Hepatocyte (in vitro differentiated cells): Measurements from ENCODE around the gene BMP2. TPM values are rescaled to one million over a fixed set of nuclear protein-coding genes. Genes with fewer than 3 reads are reported as not detected.

ENCODE experiments used
- DNase-seq: peaks from one replicate; pipeline ENCODE4 v3.0.0-alpha.2; 2016; ENCODE audit warnings: low spot score
- H2AFZ ChIP-seq: fragments of 200-600 bp; sonication (generic); 2 replicates; pipeline ENCODE4 v1.6.0; 2016; ENCODE audit warnings: antibody characterized with exemption, mild to moderate bottlenecking
- H3K27ac ChIP-seq: fragments of 200-600 bp; sonication (generic); 2 replicates; pipeline ENCODE4 v1.5.1; 2016; ENCODE audit warnings: mild to moderate bottlenecking
- H3K27me3 ChIP-seq: fragments of 200-600 bp; sonication (generic); 2 replicates; pipeline ENCODE4 v1.6.1; 2016
- H3K36me3 ChIP-seq: fragments of 200-600 bp; sonication (generic); replicated peaks from 2 replicates; pipeline ENCODE4 v1.5.1; 2016; ENCODE audit warnings: low read depth; ENCODE audit not compliant: insufficient read depth
- H3K4me1 ChIP-seq: fragments of 200-600 bp; sonication (generic); 2 replicates; pipeline ENCODE4 v1.5.1; 2016; ENCODE audit warnings: mild to moderate bottlenecking, moderate library complexity; ENCODE audit not compliant: insufficient read depth
- H3K4me2 ChIP-seq: fragments of 200-600 bp; sonication (generic); 2 replicates; pipeline ENCODE4 v1.6.0; 2016
- H3K4me3 ChIP-seq: fragments of 200-600 bp; sonication (generic); 2 replicates; pipeline ENCODE4 v1.5.1; 2016; ENCODE audit warnings: mild to moderate bottlenecking
- H3K79me2 ChIP-seq: fragments of 200-600 bp; sonication (generic); 2 replicates; pipeline ENCODE4 v1.6.0; 2017; ENCODE audit warnings: mild to moderate bottlenecking
- H3K9me2 ChIP-seq: fragments of 200-600 bp; sonication (generic); replicated peaks from 2 replicates; pipeline ENCODE4 v1.6.0; 2017; ENCODE audit warnings: mild to moderate bottlenecking; ENCODE audit not compliant: insufficient read depth
- H3K9me3 ChIP-seq: fragments of 200-600 bp; sonication (generic); 2 replicates; pipeline ENCODE4 v1.5.1; 2016; ENCODE audit warnings: low read depth, mild to moderate bottlenecking
- H4K20me1 ChIP-seq: fragments of 200-600 bp; sonication (generic); 2 replicates; pipeline ENCODE4 v1.6.0; 2016; ENCODE audit warnings: mild to moderate bottlenecking; ENCODE audit not compliant: insufficient read depth, poor library complexity, severe bottlenecking
- EZH2 ChIP-seq: fragments of 200-600 bp; sonication (generic); IDR thresholded peaks from 2 replicates; pipeline ENCODE4 v1.6.1; 2016; ENCODE audit warnings: antibody characterized with exemption, mild to moderate bottlenecking, borderline replicate concordance
- EZH2phosphoT487 ChIP-seq: fragments of 200-600 bp; sonication (generic); IDR thresholded peaks from one replicate; pipeline ENCODE4 v1.6.1; 2018; ENCODE audit warnings: antibody characterized with exemption, mild to moderate bottlenecking, low read depth, moderate library complexity; ENCODE audit not compliant: unreplicated experiment, severe bottlenecking
- WGBS: methylation state at CpG from one replicate; pipeline ENCODE4 v1.1.6; 2016; ENCODE audit warnings: low lambda C conversion rate; ENCODE audit errors: missing lambda C conversion rate; 5-methylcytosine and 5-hydroxymethylcytosine counted together
- polyA plus RNA-seq: library from polyadenylated mRNA; unstranded; fragments of >200 nt; fragmentation: Nextera tagmentation; extraction: Ambion mirVana; gene quantifications from 2 replicates; pipeline ENCODE4 v1.2.1, GENCODE V29; 2016
- total RNA-seq: library from RNA; depleted of rRNA; stranded (reverse); fragments of >200 nt; gene quantifications from 2 replicates; pipeline ENCODE4 v1.2.3, GENCODE V29; 2014
- TF ChIP-seq, protein P1 (sequence below): fragments of 200-600 bp; sonication (generic); IDR thresholded peaks from 2 replicates; pipeline ENCODE4 v1.5.1; 2016; ENCODE audit warnings: antibody characterized with exemption, mild to moderate bottlenecking; ENCODE audit not compliant: poor library complexity

BMP2 gene
- total and polyA plus RNA-seq, 2 experiments from 2014 or later: 64.6 to 72.0 TPM

DNA sequence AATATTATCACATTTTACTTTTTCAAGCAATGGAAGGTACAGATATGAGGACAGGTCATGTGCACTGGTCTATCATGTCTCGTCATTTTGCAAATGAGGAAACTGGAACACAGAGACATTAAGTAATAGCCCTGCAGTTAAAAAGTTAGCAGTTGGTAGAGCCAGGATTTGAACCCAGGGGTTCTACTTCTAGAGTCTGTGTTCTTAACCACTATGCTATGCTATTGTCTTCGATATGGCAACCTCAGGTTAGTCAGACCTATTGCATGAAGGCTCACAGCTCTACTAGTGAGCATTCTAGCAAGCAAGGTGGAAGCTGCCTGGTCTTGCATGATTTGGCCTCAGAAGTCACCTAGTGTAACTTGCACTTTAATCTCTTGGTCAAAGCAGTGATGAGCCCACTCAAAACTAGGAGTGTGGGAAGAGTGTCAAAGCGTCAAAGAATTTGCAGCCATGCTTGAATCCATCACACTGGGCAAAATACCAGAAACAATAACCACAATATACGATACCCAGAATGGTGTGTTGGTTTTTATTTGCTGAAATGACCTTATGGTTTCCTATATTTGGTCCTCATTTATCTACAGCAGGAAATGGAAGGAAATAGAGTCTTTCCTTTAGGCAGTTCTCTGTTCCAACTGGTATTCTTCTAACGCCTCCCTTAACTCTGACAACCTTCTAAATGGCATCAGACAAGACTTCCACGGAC is 20.4 kb upstream of the BMP2 start:
- Histone ChIP-seq H3K4me2 (no peak overlapping the region), H3K9me3 (no peaks in the 10 kb centered on the region), H3K9me2 (no peaks in the 10 kb centered on the region), H4K20me1 (no peaks in the 10 kb centered on the region), H3K79me2 (no peaks in the 10 kb centered on the region), H3K27me3 (no peaks in the 10 kb centered on the region), H2AFZ (no peak overlapping the region), H3K4me1 (no peaks in the 10 kb centered on the region), H3K27ac (no peak overlapping the region), H3K4me3 (no peak overlapping the region), H3K36me3 (no peaks in the 10 kb centered on the region)
- WGBS: 79% methylated on average over 6 of the region's 6 CpGs
- TF ChIP-seq EZH2phosphoT487: no peak
- TF ChIP-seq, protein P1, sequence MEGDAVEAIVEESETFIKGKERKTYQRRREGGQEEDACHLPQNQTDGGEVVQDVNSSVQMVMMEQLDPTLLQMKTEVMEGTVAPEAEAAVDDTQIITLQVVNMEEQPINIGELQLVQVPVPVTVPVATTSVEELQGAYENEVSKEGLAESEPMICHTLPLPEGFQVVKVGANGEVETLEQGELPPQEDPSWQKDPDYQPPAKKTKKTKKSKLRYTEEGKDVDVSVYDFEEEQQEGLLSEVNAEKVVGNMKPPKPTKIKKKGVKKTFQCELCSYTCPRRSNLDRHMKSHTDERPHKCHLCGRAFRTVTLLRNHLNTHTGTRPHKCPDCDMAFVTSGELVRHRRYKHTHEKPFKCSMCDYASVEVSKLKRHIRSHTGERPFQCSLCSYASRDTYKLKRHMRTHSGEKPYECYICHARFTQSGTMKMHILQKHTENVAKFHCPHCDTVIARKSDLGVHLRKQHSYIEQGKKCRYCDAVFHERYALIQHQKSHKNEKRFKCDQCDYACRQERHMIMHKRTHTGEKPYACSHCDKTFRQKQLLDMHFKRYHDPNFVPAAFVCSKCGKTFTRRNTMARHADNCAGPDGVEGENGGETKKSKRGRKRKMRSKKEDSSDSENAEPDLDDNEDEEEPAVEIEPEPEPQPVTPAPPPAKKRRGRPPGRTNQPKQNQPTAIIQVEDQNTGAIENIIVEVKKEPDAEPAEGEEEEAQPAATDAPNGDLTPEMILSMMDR: no peak
- no peak for TF ChIP-seq EZH2
- no peak for DNase-seq

DNA sequence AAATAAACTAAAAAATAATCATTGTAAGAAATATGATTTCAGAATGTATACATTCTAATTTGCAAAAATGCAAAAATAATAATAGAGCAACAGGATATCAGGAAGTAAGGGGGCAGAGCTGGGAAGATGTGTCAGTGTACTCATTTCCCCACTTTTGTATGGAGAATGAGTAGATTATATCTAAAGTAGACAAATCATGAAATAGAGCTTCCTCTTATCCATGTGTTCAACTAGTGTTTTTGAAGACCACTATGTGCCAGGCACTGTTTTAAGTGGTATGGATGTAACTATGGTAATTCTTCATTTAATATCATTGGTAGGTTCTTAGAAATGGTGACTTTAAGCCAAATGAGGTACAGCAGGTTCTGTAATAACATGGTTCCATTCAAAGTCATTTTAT is 17.0 kb upstream of the BMP2 start:
- TF ChIP-seq EZH2 (no peak), EZH2phosphoT487 (no peak)
- TF ChIP-seq, protein P1: no peak
- no peaks in the 10 kb centered on the region for H4K20me1 ChIP-seq
- no peak overlapping the region for H2AFZ ChIP-seq
- H3K27me3 ChIP-seq: no peaks in the 10 kb centered on the region
- no peaks in the 10 kb centered on the region for H3K9me2 ChIP-seq
- H3K4me1 ChIP-seq: no peaks in the 10 kb centered on the region
- peaks cover 7% of the 10 kb centered on the region for H3K9me3 ChIP-seq
- H3K79me2 ChIP-seq: no peaks in the 10 kb centered on the region
- no peak for DNase-seq
- no peak overlapping the region for H3K4me3 ChIP-seq
- H3K36me3 ChIP-seq: no peaks in the 10 kb centered on the region
- no peak overlapping the region for H3K4me2 ChIP-seq
- H3K27ac ChIP-seq: no peak overlapping the region

DNA sequence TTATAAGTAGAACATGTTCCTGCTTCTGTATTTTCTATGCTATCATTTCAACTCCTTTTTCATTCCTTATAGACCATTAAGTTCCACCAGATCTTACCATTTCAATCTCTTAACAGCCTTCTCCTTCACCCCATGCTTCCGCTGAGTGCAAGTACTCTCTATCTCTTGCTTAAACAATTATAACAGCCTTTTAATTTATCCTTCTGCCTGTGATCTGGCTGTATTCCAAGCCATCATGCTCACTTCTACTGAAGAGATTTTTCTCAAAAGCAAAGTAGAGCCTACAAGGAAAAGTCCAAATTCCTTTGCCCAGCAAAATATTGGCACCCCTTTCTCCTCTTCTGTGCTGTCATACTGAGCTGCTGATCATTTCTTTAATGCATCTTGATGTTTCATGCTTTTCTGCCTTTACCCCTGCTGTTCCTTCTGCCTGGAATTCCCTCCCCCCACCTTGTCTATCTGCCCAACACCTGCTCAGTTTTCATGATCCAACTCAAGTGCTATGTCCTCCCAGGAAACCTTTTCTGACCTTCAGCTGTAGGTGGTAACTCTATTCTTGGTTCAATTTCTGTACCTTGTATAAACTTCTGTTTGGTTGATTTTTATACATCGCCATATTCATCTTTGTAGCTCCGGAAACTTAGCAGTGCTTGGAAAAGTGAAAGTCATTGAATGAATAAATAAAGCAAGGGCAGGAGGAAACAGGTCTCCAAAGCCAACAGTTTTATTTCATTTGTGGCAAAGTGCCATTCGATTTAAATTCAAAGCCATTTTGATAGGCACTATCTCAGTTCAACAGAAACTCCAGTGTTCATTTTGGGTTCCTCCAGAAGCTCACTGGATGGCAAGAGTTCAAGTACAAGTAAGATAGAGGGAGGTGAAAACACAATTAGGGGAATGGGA is 10.5 kb upstream of the BMP2 start:
- Histone ChIP-seq H3K4me2 (no peak overlapping the region), H3K9me3 (peaks cover 7% of the 10 kb centered on the region), H3K36me3 (no peaks in the 10 kb centered on the region), H3K27ac (no peak overlapping the region), H3K9me2 (no peaks in the 10 kb centered on the region), H3K27me3 (no peaks in the 10 kb centered on the region), H3K79me2 (no peaks in the 10 kb centered on the region), H2AFZ (no peak overlapping the region), H3K4me1 (no peaks in the 10 kb centered on the region), H3K4me3 (no peak overlapping the region), H4K20me1 (no peaks in the 10 kb centered on the region)
- WGBS: 89% methylated on average over 4 of the region's 4 CpGs
- TF ChIP-seq EZH2 (no peak), EZH2phosphoT487 (no peak)
- TF ChIP-seq, protein P1: no peak
- no peak for DNase-seq
